ENCODE measurements around the gene OBSL1. TPM values are rescaled to one million over a fixed set of nuclear protein-coding genes. Genes with fewer than 3 reads are reported as not detected.

Gene OBSL1
- polyA plus RNA-seq, 3 donors, result 0.09 TPM; not detected in 2

DNA sequence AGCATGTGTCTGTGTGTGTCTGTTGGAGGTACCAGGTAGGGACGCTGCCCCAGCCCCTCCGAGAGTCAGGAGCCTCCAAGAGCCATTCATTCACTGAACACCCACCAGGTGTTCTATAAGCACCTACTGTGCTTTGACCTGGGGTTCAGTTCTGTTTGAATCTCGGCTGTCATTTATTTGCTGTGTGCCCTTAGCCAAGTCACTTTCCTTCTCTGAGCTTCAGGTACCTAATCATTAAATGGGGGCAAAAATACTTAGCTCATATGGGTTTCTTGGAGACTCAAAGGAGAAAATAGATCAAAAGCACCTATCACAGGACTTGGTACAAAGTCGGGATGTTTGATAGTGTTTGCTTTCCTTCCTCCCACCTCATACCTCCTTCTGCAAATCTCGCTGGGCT, 43.9 kb downstream of the OBSL1 start:
- H3K9me3 Mint-ChIP-seq, result peaks cover 0 to 4% (median 2%) of the 10 kb centered on the region in 7 donors
- no peaks in the 10 kb centered on the region for H3K4me1 ChIP-seq (ENCODE audit: control insufficient read depth in 1 of 2, insufficient read depth in 2 of 2, low read length in 2 of 2)
- H3K79me2 ChIP-seq (ENCODE audit: insufficient read depth, low read length), result no peaks in the 10 kb centered on the region
- H3K9ac ChIP-seq (ENCODE audit: insufficient read depth, low read length, poor library complexity, severe bottlenecking), result no peak overlapping the region
- no peaks in the 10 kb centered on the region for H3K36me3 ChIP-seq (replicated peaks in 1 of 2; ENCODE audit: control insufficient read depth in 1 of 2, insufficient read depth in 2 of 2, low read length in 2 of 2)
- H3K27me3 ChIP-seq (ENCODE audit: control insufficient read depth in 2 of 2, insufficient read depth in 2 of 2, low read length in 2 of 2), result peaks cover 41 to 62% of the 10 kb centered on the region in 2 donors
- H3K27me3 Mint-ChIP-seq (ENCODE audit: low read depth in 3 of 3), result peaks cover 67 to 85% (median 80%) of the 10 kb centered on the region in 3 donors
- H3K4me2 ChIP-seq (replicated peaks; ENCODE audit: extremely low read depth, low read length, poor library complexity, severe bottlenecking), result no peak overlapping the region
- H3K36me3 Mint-ChIP-seq, result no peaks in the 10 kb centered on the region
- H3K9me3 ChIP-seq (replicated peaks in 1 of 2; ENCODE audit: control insufficient read depth in 1 of 2, insufficient read depth in 1 of 2, low read length in 2 of 2), result peaks cover 0 to 14% of the 10 kb centered on the region in 2 donors
- 80% methylated on average over 1 of the region's 5 CpGs for WGBS (ENCODE audit: insufficient coverage)
- TF ChIP-seq, protein P1, sequence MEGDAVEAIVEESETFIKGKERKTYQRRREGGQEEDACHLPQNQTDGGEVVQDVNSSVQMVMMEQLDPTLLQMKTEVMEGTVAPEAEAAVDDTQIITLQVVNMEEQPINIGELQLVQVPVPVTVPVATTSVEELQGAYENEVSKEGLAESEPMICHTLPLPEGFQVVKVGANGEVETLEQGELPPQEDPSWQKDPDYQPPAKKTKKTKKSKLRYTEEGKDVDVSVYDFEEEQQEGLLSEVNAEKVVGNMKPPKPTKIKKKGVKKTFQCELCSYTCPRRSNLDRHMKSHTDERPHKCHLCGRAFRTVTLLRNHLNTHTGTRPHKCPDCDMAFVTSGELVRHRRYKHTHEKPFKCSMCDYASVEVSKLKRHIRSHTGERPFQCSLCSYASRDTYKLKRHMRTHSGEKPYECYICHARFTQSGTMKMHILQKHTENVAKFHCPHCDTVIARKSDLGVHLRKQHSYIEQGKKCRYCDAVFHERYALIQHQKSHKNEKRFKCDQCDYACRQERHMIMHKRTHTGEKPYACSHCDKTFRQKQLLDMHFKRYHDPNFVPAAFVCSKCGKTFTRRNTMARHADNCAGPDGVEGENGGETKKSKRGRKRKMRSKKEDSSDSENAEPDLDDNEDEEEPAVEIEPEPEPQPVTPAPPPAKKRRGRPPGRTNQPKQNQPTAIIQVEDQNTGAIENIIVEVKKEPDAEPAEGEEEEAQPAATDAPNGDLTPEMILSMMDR (IDR thresholded peaks at IDR 0.05), result no peak
- no peaks in the 10 kb centered on the region for H3K4me1 Mint-ChIP-seq
- H2AFZ ChIP-seq (ENCODE audit: insufficient read depth, low read depth, low read length, poor library complexity, severe bottlenecking), result no peak overlapping the region
- H3K4me3 Mint-ChIP-seq, result no peak overlapping the region
- H3K27ac Mint-ChIP-seq, result no peak overlapping the region
- H3K4me3 ChIP-seq (replicated peaks in 1 of 3; ENCODE audit: low read depth in 2 of 3, low read length in 3 of 3), result no peak overlapping the region
- no peak for DNase-seq
- intact Hi-C loops (cut with micrococcal nuclease), result loop anchor here in 1 of 2 donors (2.0 to 5.0 kb wide), 3 partner anchors 35 to 125 kb away; no protein-coding TSS in a partner anchor
- no peaks in the 10 kb centered on the region for H4K20me1 ChIP-seq (ENCODE audit: insufficient read depth, low read length)
- H3K27ac ChIP-seq (ENCODE audit: low read depth in 1 of 2, low read length in 2 of 2), result no peak overlapping the region

DNA sequence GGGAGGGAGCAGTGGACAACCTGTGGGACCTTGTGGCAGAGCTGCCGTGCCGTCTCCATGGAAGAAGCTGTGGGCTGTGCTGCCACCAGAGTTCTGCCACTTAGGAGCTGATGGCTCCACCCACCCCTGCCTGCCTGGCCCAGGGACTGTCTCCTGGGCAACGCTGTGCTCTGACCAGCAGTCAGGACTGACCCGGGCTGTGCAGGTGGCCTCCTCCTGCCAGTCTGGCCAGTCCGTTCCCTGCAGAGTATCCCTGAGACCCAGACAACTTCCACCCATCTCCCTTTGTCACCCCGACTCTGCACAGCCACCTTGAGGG, 44.3 kb downstream of the OBSL1 start:
- Histone ChIP-seq H3K9me3 (replicated peaks in 1 of 2; ENCODE audit: control insufficient read depth in 1 of 2, insufficient read depth in 1 of 2, low read length in 2 of 2) (peaks cover 0 to 14% of the 10 kb centered on the region in 2 donors), H3K27me3 (ENCODE audit: control insufficient read depth in 2 of 2, insufficient read depth in 2 of 2, low read length in 2 of 2) (peaks cover 42 to 66% of the 10 kb centered on the region in 2 donors), H3K4me2 (replicated peaks; ENCODE audit: extremely low read depth, low read length, poor library complexity, severe bottlenecking) (no peak overlapping the region), H3K27ac (ENCODE audit: low read depth in 1 of 2, low read length in 2 of 2) (no peak overlapping the region), H3K4me1 (ENCODE audit: control insufficient read depth in 1 of 2, insufficient read depth in 2 of 2, low read length in 2 of 2) (no peaks in the 10 kb centered on the region), H3K9ac (ENCODE audit: insufficient read depth, low read length, poor library complexity, severe bottlenecking) (no peak overlapping the region), H3K4me3 (replicated peaks in 1 of 3; ENCODE audit: low read depth in 2 of 3, low read length in 3 of 3) (no peak overlapping the region), H4K20me1 (ENCODE audit: insufficient read depth, low read length) (no peaks in the 10 kb centered on the region), H2AFZ (ENCODE audit: insufficient read depth, low read depth, low read length, poor library complexity, severe bottlenecking) (no peak overlapping the region), H3K36me3 (replicated peaks in 1 of 2; ENCODE audit: control insufficient read depth in 1 of 2, insufficient read depth in 2 of 2, low read length in 2 of 2) (no peaks in the 10 kb centered on the region), H3K79me2 (ENCODE audit: insufficient read depth, low read length) (no peaks in the 10 kb centered on the region)
- intact Hi-C loops (cut with micrococcal nuclease), result loop anchor here in 1 of 2 donors (2.0 to 5.0 kb wide), 3 partner anchors 35 to 124 kb away; no protein-coding TSS in a partner anchor
- Mint-ChIP-seq H3K4me1 (no peaks in the 10 kb centered on the region), H3K9me3 (peaks cover 0 to 5% (median 2%) of the 10 kb centered on the region in 7 donors), H3K4me3 (no peak overlapping the region), H3K27ac (no peak overlapping the region), H3K36me3 (peaks cover 0 to 1% of the 10 kb centered on the region in 2 donors), H3K27me3 (ENCODE audit: low read depth in 3 of 3) (peaks cover 70 to 88% (median 84%) of the 10 kb centered on the region in 3 donors)
- no peak for DNase-seq
- 52% methylated on average over 6 of the region's 6 CpGs for WGBS (ENCODE audit: insufficient coverage)
- TF ChIP-seq, protein P1 (IDR thresholded peaks at IDR 0.05), result no peak

All from CD14-positive monocyte (primary cell).